Brain microvascular endothelial cell (primary cell): Measurements from ENCODE around the gene SIGLEC1.

Experiments
- DNase-seq: peaks from one replicate; pipeline ENCODE4 v3.0.0-alpha.2; 2020
- H3K27ac ChIP-seq: fragments of 250-450 bp; sonication (Bioruptor Pico); 2 replicates; pipeline ENCODE4 v1.5.1; 2020; ENCODE audit warnings: mild to moderate bottlenecking, moderate library complexity
- H3K27me3 ChIP-seq: fragments of 250-450 bp; sonication (Bioruptor Pico); replicated peaks from 2 replicates; pipeline ENCODE4 v1.5.1; 2020; ENCODE audit warnings: mild to moderate bottlenecking
- H3K36me3 ChIP-seq: fragments of 250-450 bp; sonication (Bioruptor Pico); replicated peaks from 2 replicates; pipeline ENCODE4 v1.5.1; 2020; ENCODE audit warnings: mild to moderate bottlenecking
- H3K4me3 ChIP-seq: 2 replicates; pipeline ENCODE4 v1.5.1; 2011; ENCODE audit warnings: low read depth, mild to moderate bottlenecking, control low read depth, low read length, moderate library complexity
- in situ Hi-C: cut with HindIII; loops from 2 replicates; pipeline ENCODE4 v1.10.0; 2017; ENCODE audit warnings: low sequenced_read_pairs, low pct_ligation_motif_present
- TF ChIP-seq, protein P1 (sequence below): IDR thresholded peaks from 2 replicates; pipeline ENCODE4 v1.5.1; 2011; ENCODE audit warnings: low read depth, mild to moderate bottlenecking, moderate library complexity, low read length, control low read depth, inconsistent platforms; ENCODE audit errors: missing control alignments

Gene SIGLEC1

DNA sequence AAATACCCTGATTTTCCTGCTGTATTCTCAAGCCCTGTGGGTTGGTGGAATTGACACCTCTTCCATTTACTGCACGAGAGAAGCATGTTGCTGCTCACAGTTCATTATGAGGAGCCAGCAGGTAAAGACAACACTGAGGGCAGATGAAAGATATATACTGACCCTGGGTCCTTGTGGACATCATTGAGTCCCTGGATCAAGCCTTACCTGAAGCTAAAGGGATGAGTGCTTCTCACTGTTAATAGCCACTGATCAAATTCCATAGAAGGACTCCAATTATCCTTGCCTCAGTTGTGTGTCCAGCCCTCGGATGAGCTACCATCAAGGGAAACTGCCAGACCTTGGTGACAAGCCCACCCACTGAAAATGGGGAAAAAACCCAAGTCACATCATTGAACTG lies 7.7 kb upstream of the SIGLEC1 start:
- TF ChIP-seq, protein P1, sequence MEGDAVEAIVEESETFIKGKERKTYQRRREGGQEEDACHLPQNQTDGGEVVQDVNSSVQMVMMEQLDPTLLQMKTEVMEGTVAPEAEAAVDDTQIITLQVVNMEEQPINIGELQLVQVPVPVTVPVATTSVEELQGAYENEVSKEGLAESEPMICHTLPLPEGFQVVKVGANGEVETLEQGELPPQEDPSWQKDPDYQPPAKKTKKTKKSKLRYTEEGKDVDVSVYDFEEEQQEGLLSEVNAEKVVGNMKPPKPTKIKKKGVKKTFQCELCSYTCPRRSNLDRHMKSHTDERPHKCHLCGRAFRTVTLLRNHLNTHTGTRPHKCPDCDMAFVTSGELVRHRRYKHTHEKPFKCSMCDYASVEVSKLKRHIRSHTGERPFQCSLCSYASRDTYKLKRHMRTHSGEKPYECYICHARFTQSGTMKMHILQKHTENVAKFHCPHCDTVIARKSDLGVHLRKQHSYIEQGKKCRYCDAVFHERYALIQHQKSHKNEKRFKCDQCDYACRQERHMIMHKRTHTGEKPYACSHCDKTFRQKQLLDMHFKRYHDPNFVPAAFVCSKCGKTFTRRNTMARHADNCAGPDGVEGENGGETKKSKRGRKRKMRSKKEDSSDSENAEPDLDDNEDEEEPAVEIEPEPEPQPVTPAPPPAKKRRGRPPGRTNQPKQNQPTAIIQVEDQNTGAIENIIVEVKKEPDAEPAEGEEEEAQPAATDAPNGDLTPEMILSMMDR, result no peak
- no peak overlapping the region for H3K27ac ChIP-seq
- no peak for DNase-seq
- no peaks in the 10 kb centered on the region for H3K27me3 ChIP-seq
- H3K36me3 ChIP-seq, result no peaks in the 10 kb centered on the region
- in situ Hi-C loops, result no loop called here
- H3K4me3 ChIP-seq, result no peak overlapping the region

DNA sequence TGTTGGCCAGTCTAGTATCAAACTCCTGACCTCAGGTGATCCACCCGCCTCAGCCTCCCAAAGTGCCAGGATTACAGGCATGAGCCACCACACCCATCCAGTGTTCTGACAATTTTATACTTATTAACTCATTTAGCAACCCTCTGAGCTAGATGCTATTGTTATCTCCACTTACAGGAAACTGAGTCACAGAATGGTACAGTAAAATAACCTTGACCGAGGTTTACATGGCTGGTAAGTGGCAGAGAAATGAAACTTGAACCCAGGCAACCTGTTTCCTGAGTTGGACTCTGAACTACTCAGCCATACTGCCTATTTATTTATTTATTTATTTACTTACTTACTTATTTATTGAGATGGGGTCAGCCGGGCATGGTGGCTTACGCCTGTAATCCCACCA lies 6.6 kb upstream of the SIGLEC1 start:
- no peaks in the 10 kb centered on the region for H3K36me3 ChIP-seq
- in situ Hi-C loops, result no loop called here
- H3K4me3 ChIP-seq, result no peak overlapping the region
- TF ChIP-seq, protein P1, result no peak
- H3K27me3 ChIP-seq, result no peaks in the 10 kb centered on the region
- no peak overlapping the region for H3K27ac ChIP-seq
- DNase-seq, result no peak

DNA sequence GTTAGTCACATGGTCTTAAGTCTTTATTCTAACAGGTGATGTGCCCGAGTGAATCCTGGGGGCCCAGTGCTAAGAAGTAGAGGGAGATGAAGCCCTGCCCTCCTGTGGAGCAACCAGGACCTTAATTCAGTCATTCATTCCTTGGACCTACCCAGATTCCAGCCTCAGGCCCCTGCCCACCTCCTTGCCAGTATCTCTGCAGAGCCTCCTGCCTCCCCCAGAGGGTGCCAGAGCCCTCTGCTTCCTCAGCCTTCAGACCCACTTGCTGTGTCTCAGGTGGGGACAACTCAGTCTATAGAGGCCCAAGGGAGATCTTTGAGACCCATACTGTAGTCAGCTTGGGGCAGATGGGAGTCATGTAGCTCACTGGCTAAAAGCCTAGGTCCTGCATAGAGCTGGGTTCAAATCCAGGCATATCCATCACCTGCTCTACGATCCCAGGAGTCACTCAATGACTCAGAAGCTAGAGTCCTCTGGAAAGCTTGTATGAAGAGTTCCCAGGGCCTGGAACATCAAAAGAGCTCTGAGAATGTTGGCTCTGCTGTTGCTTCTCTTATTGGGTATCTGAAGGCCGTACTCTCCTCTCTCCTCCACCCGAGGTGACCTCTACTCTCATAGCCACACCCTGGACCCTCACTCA lies 3.9 kb upstream of the SIGLEC1 start:
- peak; percentile 4 for DNase-seq
- no peaks in the 10 kb centered on the region for H3K27me3 ChIP-seq
- TF ChIP-seq, protein P1, result peak; percentile 91
- no peak overlapping the region for H3K4me3 ChIP-seq
- H3K27ac ChIP-seq, result no peak overlapping the region
- H3K36me3 ChIP-seq, result no peaks in the 10 kb centered on the region
- in situ Hi-C loops, result no loop called here

DNA sequence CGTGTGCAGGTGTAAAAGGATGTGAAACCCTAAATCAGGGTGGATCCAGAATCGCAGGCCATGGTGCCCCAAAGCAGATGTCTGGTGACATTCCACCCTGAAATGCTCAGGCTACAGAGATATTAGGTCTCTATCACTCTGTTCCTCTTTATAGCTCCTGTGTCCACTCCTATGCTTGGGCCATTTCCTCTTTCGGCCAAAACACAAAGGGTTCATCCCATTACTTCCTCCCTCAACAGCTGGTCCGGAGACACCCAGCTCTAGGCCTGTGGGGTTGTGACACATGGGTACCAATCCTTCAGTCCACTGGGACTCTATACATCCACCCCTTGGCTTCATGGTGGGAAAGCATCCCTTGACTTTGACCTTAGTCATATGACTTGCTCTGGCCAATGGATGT lies 1.7 kb upstream of the SIGLEC1 start:
- DNase-seq, result no peak
- Histone ChIP-seq H3K36me3 (no peaks in the 10 kb centered on the region), H3K27ac (no peak overlapping the region), H3K4me3 (no peak overlapping the region), H3K27me3 (no peaks in the 10 kb centered on the region)
- in situ Hi-C loops, result no loop called here
- TF ChIP-seq, protein P1, result no peak

DNA sequence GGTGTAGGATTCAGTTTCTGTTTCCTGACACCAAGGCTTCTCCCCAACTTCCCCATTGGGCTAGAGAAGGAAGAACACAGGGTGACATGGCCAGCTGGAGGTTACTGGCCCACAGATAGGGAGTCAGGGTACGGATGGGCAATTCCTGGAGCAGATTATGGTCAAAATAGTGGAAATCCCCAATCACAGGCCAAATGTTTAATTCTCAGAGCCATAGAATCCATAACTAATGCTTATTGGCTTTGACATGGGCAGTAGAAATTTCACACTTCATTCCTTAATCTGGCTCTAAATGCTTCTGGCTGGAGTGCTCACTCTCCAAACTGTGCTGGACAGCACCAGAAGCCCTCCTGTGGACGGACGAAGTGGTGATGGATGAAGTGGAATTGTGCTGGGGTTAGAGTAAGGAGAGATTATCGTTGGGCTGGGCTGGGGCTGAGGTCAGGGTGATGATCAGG lies 887 bp downstream of the SIGLEC1 start:
- in situ Hi-C loops, result no loop called here
- H3K36me3 ChIP-seq, result no peaks in the 10 kb centered on the region
- TF ChIP-seq, protein P1, result no peak

DNA sequence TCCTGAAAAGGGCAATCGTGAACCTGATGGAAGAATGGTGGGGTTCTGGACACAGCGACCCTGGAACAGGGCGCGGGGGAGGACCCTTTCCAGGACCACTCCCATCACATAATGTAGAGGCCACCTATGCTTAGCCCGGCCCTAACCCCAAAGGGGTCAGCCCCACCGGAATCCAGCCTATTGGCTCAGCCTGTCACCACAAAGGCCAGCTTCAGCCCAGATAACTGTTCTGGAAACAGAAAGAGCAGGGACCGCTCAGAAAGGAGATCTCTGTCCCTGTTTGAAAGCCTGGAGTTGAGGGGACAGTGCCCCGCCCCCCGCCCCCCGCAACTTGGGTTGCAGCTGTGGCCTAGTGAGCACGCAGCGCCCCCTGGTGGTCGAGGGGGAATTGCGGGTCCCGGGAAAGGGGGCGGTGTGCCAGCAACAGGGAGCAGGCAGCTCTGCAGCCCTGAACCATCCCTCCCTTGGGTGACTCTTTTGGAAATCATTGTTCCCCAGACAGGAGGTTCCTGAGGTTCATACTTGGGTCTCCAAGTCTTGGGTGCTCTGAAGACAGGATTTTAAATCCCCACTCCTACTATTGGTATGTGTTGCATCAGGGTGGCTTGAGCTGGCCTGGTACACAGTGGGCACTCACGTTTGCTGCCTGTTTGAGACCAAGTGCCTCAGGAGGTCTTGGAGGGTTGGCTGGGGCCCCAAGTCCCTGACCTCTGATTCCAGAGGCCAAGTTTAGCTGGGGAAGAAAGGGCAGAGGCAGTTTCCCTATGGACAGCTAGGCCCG lies 1.5 kb downstream of the SIGLEC1 start:
- Histone ChIP-seq H3K27me3 (no peaks in the 10 kb centered on the region), H3K36me3 (no peaks in the 10 kb centered on the region), H3K4me3 (no peak overlapping the region), H3K27ac (no peak overlapping the region)
- peak; percentile 12 for DNase-seq
- TF ChIP-seq, protein P1, result peak; percentile 95
- in situ Hi-C loops, result no loop called here

More for the DNA sequence above, 887 bp downstream of the SIGLEC1 start:
- Histone ChIP-seq H3K27me3 (no peaks in the 10 kb centered on the region), H3K4me3 (no peak overlapping the region), H3K27ac (no peak overlapping the region)
- DNase-seq, result no peak
